DOHH2 (cell line): ENCODE data around the gene C9orf50.

Experiments
- H3F3A ChIP-seq: fragments of 200-600 bp; sonication (generic), shearing (Covaris generic); 2 replicates; pipeline ENCODE4 v1.6.0; 2016; ENCODE audit warnings: antibody characterized with exemption, mild to moderate bottlenecking; ENCODE audit not compliant: control insufficient read depth, insufficient read depth
- H3K27ac ChIP-seq: fragments of 200-600 bp; sonication (generic); 2 replicates; pipeline ENCODE4 v1.5.1; 2014; ENCODE audit warnings: low read depth, mild to moderate bottlenecking, low read length, moderate library complexity
- H3K27me3 ChIP-seq: fragments of 200-600 bp; sonication (generic); 2 replicates; pipeline ENCODE4 v1.6.1; 2014; ENCODE audit warnings: mild to moderate bottlenecking, low read length, mixed read lengths; ENCODE audit not compliant: control insufficient read depth
- H3K36me3 ChIP-seq: fragments of 200-600 bp; sonication (generic); 2 replicates; pipeline ENCODE4 v1.6.1; 2014; ENCODE audit warnings: mild to moderate bottlenecking, low read length, moderate library complexity, mixed read lengths; ENCODE audit not compliant: control insufficient read depth
- H3K4me1 ChIP-seq: fragments of 200-600 bp; sonication (generic); 2 replicates; pipeline ENCODE4 v1.6.1; 2014; ENCODE audit warnings: mild to moderate bottlenecking, low read length, mixed read lengths; ENCODE audit not compliant: control insufficient read depth
- H3K4me2 ChIP-seq: fragments of 200-600 bp; sonication (generic); 2 replicates; pipeline ENCODE4 v1.6.0; 2014; ENCODE audit warnings: mild to moderate bottlenecking, low read length, moderate library complexity
- H3K4me3 ChIP-seq: fragments of 200-600 bp; sonication (generic); 2 replicates; pipeline ENCODE4 v1.5.1; 2014; ENCODE audit warnings: mild to moderate bottlenecking, low read length, mixed read lengths
- H3K79me2 ChIP-seq: fragments of 200-600 bp; sonication (generic); 2 replicates; pipeline ENCODE4 v1.6.1; 2014; ENCODE audit warnings: mild to moderate bottlenecking, low read length, mixed read lengths; ENCODE audit not compliant: control insufficient read depth
- H3K9me2 ChIP-seq: fragments of 200-600 bp; sonication (generic); replicated peaks from 2 replicates; pipeline ENCODE4 v1.6.1; 2014; ENCODE audit warnings: mild to moderate bottlenecking, low read length, mixed read lengths; ENCODE audit not compliant: control insufficient read depth
- H3K9me3 ChIP-seq: fragments of 200-600 bp; sonication (generic); 2 replicates; pipeline ENCODE4 v1.6.1; 2014; ENCODE audit warnings: antibody characterized with exemption, low read length, mixed read lengths; ENCODE audit not compliant: control insufficient read depth, insufficient read depth
- H4K20me1 ChIP-seq: fragments of 200-600 bp; sonication (generic); 2 replicates; pipeline ENCODE4 v1.6.0; 2014; ENCODE audit warnings: low read depth, mild to moderate bottlenecking, antibody characterized with exemption, low read length, moderate library complexity; ENCODE audit not compliant: control insufficient read depth, insufficient read depth
- CTCF ChIP-seq: fragments of 200-600 bp; sonication (generic); IDR thresholded peaks from one replicate; pipeline ENCODE4 v1.5.1; 2014; ENCODE audit warnings: antibody characterized with exemption, mild to moderate bottlenecking, low read depth, low read length; ENCODE audit not compliant: poor library complexity, severe bottlenecking
- EZH2phosphoT487 ChIP-seq: fragments of 200-600 bp; sonication (generic); IDR thresholded peaks from 2 replicates; pipeline ENCODE4 v1.6.1; 2017; ENCODE audit warnings: borderline replicate concordance, mild to moderate bottlenecking, antibody characterized with exemption, low read length, moderate library complexity, mixed read lengths

C9orf50 gene

GRCh38 chr9:129573977-129574376, 46.9 kb downstream of the C9orf50 start:
- no peak for TF ChIP-seq EZH2phosphoT487
- no peak for TF ChIP-seq CTCF
- H3K27ac ChIP-seq: no peak overlapping the region
- H3K36me3 ChIP-seq: no peaks in the 10 kb centered on the region
- no peaks in the 10 kb centered on the region for H3K79me2 ChIP-seq
- no peak overlapping the region for H3K4me3 ChIP-seq
- no peaks in the 10 kb centered on the region for H3K27me3 ChIP-seq
- H3K9me3 ChIP-seq: no peaks in the 10 kb centered on the region; the same call in 1 of the 2 replicates
- no peaks in the 10 kb centered on the region for H3F3A ChIP-seq
- no peaks in the 10 kb centered on the region for H3K4me1 ChIP-seq
- no peaks in the 10 kb centered on the region for H3K9me2 ChIP-seq
- H3K4me2 ChIP-seq: no peak overlapping the region
- H4K20me1 ChIP-seq: no peaks in the 10 kb centered on the region

- Histone ChIP-seq H3K27me3 (peaks cover 7% of the 10 kb centered on the region), H4K20me1 (no peaks in the 10 kb centered on the region), H3K4me2 (no peak overlapping the region), H3K27ac (no peak overlapping the region), H3K79me2 (no peaks in the 10 kb centered on the region), H3K36me3 (no peaks in the 10 kb centered on the region), H3K4me3 (no peak overlapping the region), H3F3A (no peaks in the 10 kb centered on the region), H3K9me3 (no peaks in the 10 kb centered on the region; the same call in 1 of the 2 replicates), H3K4me1 (no peaks in the 10 kb centered on the region), H3K9me2 (no peaks in the 10 kb centered on the region)
- TF ChIP-seq CTCF (no peak), EZH2phosphoT487 (no peak)
Observed at GRCh38 chr9:129572517-129572916, 48.4 kb downstream of the C9orf50 start.

GRCh38 chr9:129572052-129572425, 48.9 kb downstream of the C9orf50 start:
- Histone ChIP-seq H3K9me2 (no peaks in the 10 kb centered on the region), H3K79me2 (no peaks in the 10 kb centered on the region), H3F3A (no peaks in the 10 kb centered on the region), H3K4me1 (no peaks in the 10 kb centered on the region), H3K4me3 (no peak overlapping the region), H3K9me3 (no peaks in the 10 kb centered on the region; the same call in 1 of the 2 replicates), H3K4me2 (no peak overlapping the region), H3K27me3 (peaks cover 7% of the 10 kb centered on the region), H3K36me3 (no peaks in the 10 kb centered on the region), H4K20me1 (no peaks in the 10 kb centered on the region), H3K27ac (no peak overlapping the region)
- TF ChIP-seq CTCF: no peak
- no peak for TF ChIP-seq EZH2phosphoT487
